A549 (cell line): Measurements from ENCODE around the gene MAP3K13. TPM values are rescaled to one million over a fixed set of nuclear protein-coding genes. Genes with fewer than 3 reads are reported as not detected.

Experiments
- ATAC-seq, 2 experiments: fragments of 200-7000 bp in 1 of 2; fragments of >200 bp in 1 of 2; cut with Nextera tagmentation in 1 of 2; cut with Tn5 transposase in 1 of 2; 3 replicates each; pipeline versions ENCODE4 v1.8.0 to v1.9.1; 2018 to 2020; ENCODE audit warnings: mild to moderate bottlenecking in 1 of 2, moderate library complexity in 1 of 2
- CTCF ChIA-PET: fragments of 300-600 bp; sonication (Branson Sonifier 250); formaldehyde crosslinking; extraction: SDS; loops from one replicate; lab custom pipeline; 2021; ENCODE audit warnings: antibody characterized with exemption, inconsistent platforms; lab: Yijun Ruan, JAX
- POLR2A ChIA-PET: fragments of 350-600 bp; formaldehyde crosslinking; extraction: SDS; loops from one replicate; lab custom pipeline; 2021; ENCODE audit warnings: antibody characterized with exemption, inconsistent platforms; lab: Yijun Ruan, JAX
- DNase-seq, 2 experiments: peaks; one replicate each; pipeline versions ENCODE4 v3.0.0 to v3.0.0-alpha.2; 2011 to 2016; ENCODE audit warnings: low read depth in 1 of 2, low spot score in 1 of 2
- FAIRE-seq: peaks from 2 replicates; lab custom pipeline; 2011; peaks lifted over from hg19 to GRCh38; lab: Jason Lieb, UNC
- H3K27ac ChIP-seq, 2 experiments: fragments of >200 bp; sonication (Bioruptor Twin); formaldehyde crosslinking; 3 replicates each; pipeline ENCODE4 v1.5.1; 2016 to 2017
- H3K4me1 ChIP-seq: fragments of >200 bp; sonication (Bioruptor Twin); formaldehyde crosslinking; 3 replicates; pipeline ENCODE4 v1.6.1; 2016
- H3K4me2 ChIP-seq: fragments of >200 bp; sonication (Bioruptor Twin); formaldehyde crosslinking; 3 replicates; pipeline ENCODE4 v1.6.1; 2016
- H3K4me3 ChIP-seq: fragments of >200 bp; sonication (Bioruptor Twin); formaldehyde crosslinking; 3 replicates; pipeline ENCODE4 v1.5.1; 2016
- H3K9me3 ChIP-seq: fragments of >200 bp; sonication (Bioruptor Twin); formaldehyde crosslinking; 3 replicates; pipeline ENCODE4 v1.6.1; 2016
- BHLHE40 ChIP-seq: IDR thresholded peaks from 2 replicates; pipeline ENCODE4 v1.6.1; 2012; ENCODE audit warnings: low read depth, low read length, inconsistent platforms
- CHD2 ChIP-seq: fragments of 150-350 bp; IDR thresholded peaks from 2 replicates; pipeline ENCODE4 v1.6.1; 2014; ENCODE audit warnings: low read length; ENCODE audit not compliant: partially characterized antibody
- EHMT2 ChIP-seq: fragments of 200-600 bp; sonication (generic); IDR thresholded peaks from 2 replicates; pipeline ENCODE4 v1.6.1; 2016; ENCODE audit warnings: antibody characterized with exemption, low read depth, mild to moderate bottlenecking, moderate library complexity
- HDAC2 ChIP-seq: fragments of 200-600 bp; sonication (generic); IDR thresholded peaks from 2 replicates; pipeline ENCODE4 v1.6.1; 2016
- HEYL ChIP-seq: fragments of 250-450 bp; sonication (Bioruptor Pico); IDR thresholded peaks from 2 replicates; pipeline ENCODE4 v1.8.0; 2021; ENCODE audit warnings: mild to moderate bottlenecking, moderate library complexity
- HOXA7 ChIP-seq: fragments of 250-450 bp; sonication (Bioruptor Pico); IDR thresholded peaks from 2 replicates; pipeline ENCODE4 v1.5.0; 2020; ENCODE audit warnings: mild to moderate bottlenecking, moderate library complexity
- HOXB13 ChIP-seq: fragments of 250-450 bp; sonication (Bioruptor Pico); IDR thresholded peaks from 2 replicates; pipeline ENCODE4 v1.5.0; 2020; ENCODE audit warnings: low read depth, mild to moderate bottlenecking, moderate library complexity
- KDM1A ChIP-seq: fragments of 200-600 bp; sonication (generic); IDR thresholded peaks from 2 replicates; pipeline ENCODE4 v1.6.1; 2016; ENCODE audit warnings: low read depth, mild to moderate bottlenecking
- MYC ChIP-seq: IDR thresholded peaks from 2 replicates; pipeline ENCODE4 v1.6.1; 2012; ENCODE audit warnings: mild to moderate bottlenecking, inconsistent platforms, low read length, improper control_type of control experiment, borderline replicate concordance
- PHF8 ChIP-seq: fragments of 200-600 bp; sonication (generic); IDR thresholded peaks from 2 replicates; pipeline ENCODE4 v1.6.1; 2016; ENCODE audit warnings: low read depth, mild to moderate bottlenecking, antibody characterized with exemption, moderate library complexity, borderline replicate concordance
- RAD21 ChIP-seq, 2 experiments: fragments of >200 bp in 1 of 2; sonication (Bioruptor Twin) in 1 of 2; formaldehyde crosslinking in 1 of 2; IDR thresholded peaks in 1 of 2; conservative IDR thresholded peaks in 1 of 2; 2 replicates in 1 of 2; 3 replicates in 1 of 2; pipeline ENCODE4 v1.6.1; 2012 to 2018; ENCODE audit warnings: inconsistent platforms in 1 of 2
- RFX5 ChIP-seq: fragments of 450-650 bp; IDR thresholded peaks from 2 replicates; pipeline ENCODE4 v1.7.1; 2014; ENCODE audit warnings: antibody characterized with exemption, mild to moderate bottlenecking, moderate library complexity
- TP53 ChIP-seq: fragments of 250-450 bp; sonication (Bioruptor Pico); IDR thresholded peaks from 2 replicates; pipeline ENCODE4 v1.5.0; 2021; ENCODE audit warnings: mild to moderate bottlenecking, moderate library complexity
- ZNF302 ChIP-seq: fragments of 250-450 bp; sonication (Bioruptor Pico); IDR thresholded peaks from 2 replicates; pipeline ENCODE4 v1.9.0; 2021; ENCODE audit warnings: inconsistent platforms, mild to moderate bottlenecking, moderate library complexity
- WGBS: methylation state at CpG from one replicate; pipeline ENCODE4 v1.1.6; 2017; ENCODE audit errors: missing lambda C conversion rate; 5-methylcytosine and 5-hydroxymethylcytosine counted together
- polyA plus RNA-seq, 4 experiments: library from polyadenylated mRNA; depleted of rRNA in 3 of 4; stranded (reverse); fragments of >200 nt; fragmentation: RNase III in 1 of 4; extraction: RNeasy Plus Mini Kit Qiagen cat#74134 plus additional on column Dnase treatment in 1 of 4; gene quantifications; 2 replicates in 3 of 4; 3 replicates in 1 of 4; pipeline ENCODE4 v1.2.3, GENCODE V29; 2011 to 2017
- TF ChIP-seq, protein P1 (sequence below): fragments of >200 bp; sonication (Bioruptor Twin); formaldehyde crosslinking; IDR thresholded peaks from 3 replicates; pipeline ENCODE4 v1.6.1; 2016
- TF ChIP-seq, protein P2 (sequence below): fragments of 150-350 bp; IDR thresholded peaks from 2 replicates; pipeline ENCODE4 v1.6.1; 2014; ENCODE audit warnings: low read depth, mild to moderate bottlenecking, low read length
- TF ChIP-seq, protein P3 (sequence below): fragments of 450-650 bp; IDR thresholded peaks from 2 replicates; pipeline ENCODE4 v1.6.1; 2014; ENCODE audit warnings: antibody characterized with exemption
- TF ChIP-seq, protein P4 (sequence below): IDR thresholded peaks from 2 replicates; pipeline ENCODE4 v1.6.1; 2012
- TF ChIP-seq, protein P5 (sequence below): fragments of >200 bp; sonication (Bioruptor Twin); formaldehyde crosslinking; IDR thresholded peaks from 2 replicates; pipeline ENCODE4 v1.6.1; 2016

MAP3K13 gene
- polyA plus RNA-seq, 2 of the 4 experiments (the other 2 are of a cell fraction) = 15.8 to 23.2 TPM

DNA sequence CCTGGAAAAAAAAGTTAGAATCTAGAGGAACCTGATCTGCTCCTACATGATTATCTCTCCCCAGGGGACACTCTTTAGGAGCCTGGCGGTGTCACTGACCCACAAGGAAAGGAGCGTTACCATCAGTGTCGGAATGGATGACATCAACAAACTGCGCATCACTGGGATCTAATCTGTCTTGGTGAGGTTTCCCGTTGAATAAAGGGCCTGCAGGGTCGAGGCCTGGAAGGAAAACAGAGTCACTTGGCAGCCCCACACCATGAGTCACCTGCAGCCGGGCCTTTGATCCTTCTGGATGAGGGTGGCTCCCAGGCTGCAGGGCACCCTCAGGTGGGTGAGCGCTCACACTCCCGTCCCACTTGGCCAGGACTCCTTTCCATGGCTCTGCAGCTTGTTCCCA is 164.4 kb downstream of the MAP3K13 start (continued):
- TF ChIP-seq, protein P1, sequence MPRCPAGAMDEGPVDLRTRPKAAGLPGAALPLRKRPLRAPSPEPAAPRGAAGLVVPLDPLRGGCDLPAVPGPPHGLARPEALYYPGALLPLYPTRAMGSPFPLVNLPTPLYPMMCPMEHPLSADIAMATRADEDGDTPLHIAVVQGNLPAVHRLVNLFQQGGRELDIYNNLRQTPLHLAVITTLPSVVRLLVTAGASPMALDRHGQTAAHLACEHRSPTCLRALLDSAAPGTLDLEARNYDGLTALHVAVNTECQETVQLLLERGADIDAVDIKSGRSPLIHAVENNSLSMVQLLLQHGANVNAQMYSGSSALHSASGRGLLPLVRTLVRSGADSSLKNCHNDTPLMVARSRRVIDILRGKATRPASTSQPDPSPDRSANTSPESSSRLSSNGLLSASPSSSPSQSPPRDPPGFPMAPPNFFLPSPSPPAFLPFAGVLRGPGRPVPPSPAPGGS = no peak
- TF ChIP-seq HEYL (no peak), RFX5 (no peak)
- TF ChIP-seq, all 56 proteins: peak for 0

DNA sequence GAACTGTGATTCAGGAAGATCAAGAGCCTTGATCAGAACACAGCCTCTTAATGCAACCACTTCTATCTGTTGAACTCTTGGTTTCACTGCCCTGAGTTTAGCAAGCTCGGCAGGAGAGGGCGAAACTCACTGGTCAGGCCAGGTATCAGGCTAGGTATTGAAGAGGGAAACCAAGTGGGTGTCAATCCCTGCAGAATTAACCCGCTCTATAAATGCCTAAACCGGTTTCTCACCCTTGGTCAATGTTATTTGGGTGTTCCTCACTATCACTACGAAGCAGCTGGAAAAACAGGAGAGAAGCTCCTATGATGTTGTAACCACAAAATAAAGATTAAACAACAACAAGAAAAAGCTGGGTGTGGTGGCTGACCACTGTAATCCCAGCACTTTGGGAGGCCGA is 165.6 kb downstream of the MAP3K13 start:
- no peak overlapping the region for H3K27ac ChIP-seq
- no peak overlapping the region for H3K4me2 ChIP-seq
- no peaks in the 10 kb centered on the region for H3K9me3 ChIP-seq
- DNase-seq (no peak), ATAC-seq (no peak), FAIRE-seq (no peak)
- 89% methylated on average over 6 of the region's 6 CpGs for WGBS
- H3K4me1 ChIP-seq = peaks cover 6% of the 10 kb centered on the region; the same call in 1 of the 3 replicates
- ChIA-PET CTCF (interaction anchor here (1.3 to 3.4 kb wide), 3 partner anchors 29 to 32 kb away, joined by 3 to 19 read pairs (median 4); partner anchors contain the start of gene TMEM41A), POLR2A (interaction anchor here (1.0 kb wide), 1 partner anchor 25 kb away, joined by 3 read pairs; no protein-coding TSS in a partner anchor)
- no peak for TF ChIP-seq PHF8
- TF ChIP-seq EHMT2 = no peak
- TF ChIP-seq, protein P1 = no peak
- H3K4me3 ChIP-seq = no peak overlapping the region

DNA sequence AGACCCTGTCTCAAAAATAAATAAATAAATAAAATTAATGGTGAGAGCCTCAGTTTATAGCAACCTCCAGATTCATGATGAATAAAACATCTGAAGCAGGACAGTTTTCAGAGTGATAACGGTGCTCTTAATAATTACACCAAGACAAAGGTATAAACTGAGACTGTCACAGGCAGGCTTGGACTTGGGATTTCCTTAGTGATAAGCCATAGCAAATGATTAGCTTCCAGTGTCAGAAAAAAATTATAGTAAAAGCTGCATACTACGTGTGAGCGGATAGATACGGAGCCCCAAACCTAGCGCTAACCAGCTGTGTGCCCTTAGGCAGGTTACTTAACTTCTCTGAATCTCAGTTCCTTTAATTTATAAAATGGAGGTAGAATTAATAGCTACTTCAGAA is 167.9 kb downstream of the MAP3K13 start:
- Histone ChIP-seq H3K4me3 (no peak overlapping the region), H3K27ac (no peak overlapping the region), H3K9me3 (no peaks in the 10 kb centered on the region), H3K4me2 (no peak overlapping the region), H3K4me1 (peaks cover 13% of the 10 kb centered on the region; the same call in 1 of the 3 replicates)
- CTCF ChIA-PET = interaction anchor here (3.4 kb wide), 1 partner anchor 28 kb away, joined by 19 read pairs; no protein-coding TSS in a partner anchor
- TF ChIP-seq HOXB13 (CRISPR knock-in tag) = no peak
- TF ChIP-seq, protein P2, sequence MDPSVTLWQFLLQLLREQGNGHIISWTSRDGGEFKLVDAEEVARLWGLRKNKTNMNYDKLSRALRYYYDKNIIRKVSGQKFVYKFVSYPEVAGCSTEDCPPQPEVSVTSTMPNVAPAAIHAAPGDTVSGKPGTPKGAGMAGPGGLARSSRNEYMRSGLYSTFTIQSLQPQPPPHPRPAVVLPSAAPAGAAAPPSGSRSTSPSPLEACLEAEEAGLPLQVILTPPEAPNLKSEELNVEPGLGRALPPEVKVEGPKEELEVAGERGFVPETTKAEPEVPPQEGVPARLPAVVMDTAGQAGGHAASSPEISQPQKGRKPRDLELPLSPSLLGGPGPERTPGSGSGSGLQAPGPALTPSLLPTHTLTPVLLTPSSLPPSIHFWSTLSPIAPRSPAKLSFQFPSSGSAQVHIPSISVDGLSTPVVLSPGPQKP = no peak
- TF ChIP-seq BHLHE40 = no peak
- TF ChIP-seq, protein P3, sequence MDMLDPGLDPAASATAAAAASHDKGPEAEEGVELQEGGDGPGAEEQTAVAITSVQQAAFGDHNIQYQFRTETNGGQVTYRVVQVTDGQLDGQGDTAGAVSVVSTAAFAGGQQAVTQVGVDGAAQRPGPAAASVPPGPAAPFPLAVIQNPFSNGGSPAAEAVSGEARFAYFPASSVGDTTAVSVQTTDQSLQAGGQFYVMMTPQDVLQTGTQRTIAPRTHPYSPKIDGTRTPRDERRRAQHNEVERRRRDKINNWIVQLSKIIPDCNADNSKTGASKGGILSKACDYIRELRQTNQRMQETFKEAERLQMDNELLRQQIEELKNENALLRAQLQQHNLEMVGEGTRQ = no peak
- TF ChIP-seq KDM1A = no peak
- TF ChIP-seq CHD2 = no peak
- TF ChIP-seq, protein P4, sequence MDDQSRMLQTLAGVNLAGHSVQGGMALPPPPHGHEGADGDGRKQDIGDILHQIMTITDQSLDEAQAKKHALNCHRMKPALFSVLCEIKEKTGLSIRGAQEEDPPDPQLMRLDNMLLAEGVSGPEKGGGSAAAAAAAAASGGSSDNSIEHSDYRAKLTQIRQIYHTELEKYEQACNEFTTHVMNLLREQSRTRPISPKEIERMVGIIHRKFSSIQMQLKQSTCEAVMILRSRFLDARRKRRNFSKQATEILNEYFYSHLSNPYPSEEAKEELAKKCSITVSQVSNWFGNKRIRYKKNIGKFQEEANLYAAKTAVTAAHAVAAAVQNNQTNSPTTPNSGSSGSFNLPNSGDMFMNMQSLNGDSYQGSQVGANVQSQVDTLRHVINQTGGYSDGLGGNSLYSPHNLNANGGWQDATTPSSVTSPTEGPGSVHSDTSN = no peak
- no peak for TF ChIP-seq MYC
- TF ChIP-seq RFX5 = no peak
- no peak for TF ChIP-seq TP53
- TF ChIP-seq HDAC2 = no peak
- TF ChIP-seq, protein P5, sequence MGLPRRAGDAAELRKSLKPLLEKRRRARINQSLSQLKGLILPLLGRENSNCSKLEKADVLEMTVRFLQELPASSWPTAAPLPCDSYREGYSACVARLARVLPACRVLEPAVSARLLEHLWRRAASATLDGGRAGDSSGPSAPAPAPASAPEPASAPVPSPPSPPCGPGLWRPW = no peak
- no peak for TF ChIP-seq RAD21 (conservative IDR thresholded peaks at IDR 0.05 in 1 of 2, IDR thresholded peaks at IDR 0.05 in 1 of 2)
- no peak for TF ChIP-seq HOXA7
- no peak for TF ChIP-seq ZNF302 (CRISPR knock-in tag)
- POLR2A ChIA-PET = no interaction called here
- FAIRE-seq (no peak), DNase-seq (no peak), ATAC-seq (no peak)
- WGBS = 71% methylated on average over 5 of the region's 5 CpGs
